IPS DF 6.9 (cell line): ENCODE data around the gene DHX36.

Experiments used
- DNase-seq: peaks from one replicate; pipeline ENCODE4 v3.0.0-alpha.2; 2013; ENCODE audit warnings: low read depth, low spot score
- H3K27ac ChIP-seq: one replicate; pipeline ENCODE4 v1.5.1; 2013; ENCODE audit warnings: low read length, control low read depth
- H3K27me3 ChIP-seq: 2 replicates; pipeline ENCODE4 v1.6.1; 2013; ENCODE audit warnings: mild to moderate bottlenecking, low read length; ENCODE audit not compliant: control insufficient read depth, insufficient read depth
- H3K36me3 ChIP-seq: 2 replicates; pipeline ENCODE4 v1.6.1; 2013; ENCODE audit warnings: low read length; ENCODE audit not compliant: control insufficient read depth, insufficient read depth
- H3K4me1 ChIP-seq: 2 replicates; pipeline ENCODE4 v1.6.1; 2013; ENCODE audit warnings: low read length; ENCODE audit not compliant: control insufficient read depth, insufficient read depth
- H3K4me3 ChIP-seq: 2 replicates; pipeline ENCODE4 v1.5.1; 2013; ENCODE audit warnings: mild to moderate bottlenecking, low read length
- H3K9me3 ChIP-seq: 2 replicates; pipeline ENCODE4 v1.6.1; 2013; ENCODE audit warnings: low read length, inconsistent platforms; ENCODE audit not compliant: control insufficient read depth, insufficient read depth
- WGBS: extraction: QIAGEN DNeasy Blood & Tissue Kit; methylation state at CpG from one replicate; pipeline ENCODE4 v1.1.7; 2013; ENCODE audit warnings: mixed read lengths, missing lambda C conversion rate; ENCODE audit not compliant: insufficient read length, insufficient coverage; 5-methylcytosine and 5-hydroxymethylcytosine counted together

DHX36 gene, protein sequence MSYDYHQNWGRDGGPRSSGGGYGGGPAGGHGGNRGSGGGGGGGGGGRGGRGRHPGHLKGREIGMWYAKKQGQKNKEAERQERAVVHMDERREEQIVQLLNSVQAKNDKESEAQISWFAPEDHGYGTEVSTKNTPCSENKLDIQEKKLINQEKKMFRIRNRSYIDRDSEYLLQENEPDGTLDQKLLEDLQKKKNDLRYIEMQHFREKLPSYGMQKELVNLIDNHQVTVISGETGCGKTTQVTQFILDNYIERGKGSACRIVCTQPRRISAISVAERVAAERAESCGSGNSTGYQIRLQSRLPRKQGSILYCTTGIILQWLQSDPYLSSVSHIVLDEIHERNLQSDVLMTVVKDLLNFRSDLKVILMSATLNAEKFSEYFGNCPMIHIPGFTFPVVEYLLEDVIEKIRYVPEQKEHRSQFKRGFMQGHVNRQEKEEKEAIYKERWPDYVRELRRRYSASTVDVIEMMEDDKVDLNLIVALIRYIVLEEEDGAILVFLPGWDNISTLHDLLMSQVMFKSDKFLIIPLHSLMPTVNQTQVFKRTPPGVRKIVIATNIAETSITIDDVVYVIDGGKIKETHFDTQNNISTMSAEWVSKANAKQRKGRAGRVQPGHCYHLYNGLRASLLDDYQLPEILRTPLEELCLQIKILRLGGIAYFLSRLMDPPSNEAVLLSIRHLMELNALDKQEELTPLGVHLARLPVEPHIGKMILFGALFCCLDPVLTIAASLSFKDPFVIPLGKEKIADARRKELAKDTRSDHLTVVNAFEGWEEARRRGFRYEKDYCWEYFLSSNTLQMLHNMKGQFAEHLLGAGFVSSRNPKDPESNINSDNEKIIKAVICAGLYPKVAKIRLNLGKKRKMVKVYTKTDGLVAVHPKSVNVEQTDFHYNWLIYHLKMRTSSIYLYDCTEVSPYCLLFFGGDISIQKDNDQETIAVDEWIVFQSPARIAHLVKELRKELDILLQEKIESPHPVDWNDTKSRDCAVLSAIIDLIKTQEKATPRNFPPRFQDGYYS

DNA sequence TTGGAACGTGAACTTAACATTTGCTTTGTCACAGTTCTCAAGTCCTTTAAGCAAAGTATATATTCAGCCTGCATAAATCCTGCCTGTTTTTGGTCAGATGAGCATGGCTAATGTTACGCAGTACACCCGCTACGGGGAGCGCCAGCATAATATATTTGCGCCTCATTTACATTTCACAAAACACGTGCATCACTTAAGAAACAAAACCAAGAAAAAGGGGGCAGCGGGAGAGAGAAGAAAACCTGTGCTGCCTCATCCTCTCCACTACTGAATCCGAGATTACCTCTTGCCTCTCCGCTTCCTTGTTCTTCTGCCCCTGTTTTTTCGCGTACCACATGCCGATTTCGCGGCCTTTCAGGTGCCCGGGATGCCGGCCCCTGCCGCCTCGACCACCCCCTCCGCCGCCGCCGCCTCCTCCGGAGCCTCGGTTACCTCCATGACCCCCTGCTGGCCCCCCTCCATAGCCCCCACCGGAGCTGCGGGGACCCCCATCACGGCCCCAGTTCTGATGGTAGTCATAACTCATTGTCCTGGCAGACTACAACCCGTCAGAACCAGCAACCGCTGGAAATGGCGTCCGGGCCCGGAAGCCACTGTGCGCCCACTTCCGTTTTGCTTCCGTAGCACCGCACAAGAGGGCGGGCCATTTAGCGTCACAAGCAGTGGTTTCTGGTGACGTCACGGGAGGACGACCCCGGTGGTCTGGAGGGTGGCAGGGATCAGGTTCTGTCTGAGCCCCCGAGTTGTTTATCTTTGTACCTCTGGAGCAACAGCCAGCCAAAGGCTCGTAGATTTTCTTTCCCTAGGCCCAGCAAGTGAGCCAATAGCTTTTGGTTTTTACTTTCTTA, at the start of gene DHX36:
TSS of gene DHX36 (minus strand) at position 597 of the 848 bp plus-strand sequence. CDS start at position 526, 71 bp downstream.
- Histone ChIP-seq H3K4me1 (no peaks in the 10 kb centered on the region; the same call in 1 of the 2 replicates), H3K36me3 (no peaks in the 10 kb centered on the region), H3K4me3 (peak within 1 kb of the TSS; percentile 86), H3K27ac (no peak within 1 kb of the TSS), H3K9me3 (no peaks in the 10 kb centered on the region), H3K27me3 (no peaks in the 10 kb centered on the region)
- no CpG with 5 or more reads among the region's 45 CpGs for WGBS
- DNase-seq, result peak; percentile 87

DNA sequence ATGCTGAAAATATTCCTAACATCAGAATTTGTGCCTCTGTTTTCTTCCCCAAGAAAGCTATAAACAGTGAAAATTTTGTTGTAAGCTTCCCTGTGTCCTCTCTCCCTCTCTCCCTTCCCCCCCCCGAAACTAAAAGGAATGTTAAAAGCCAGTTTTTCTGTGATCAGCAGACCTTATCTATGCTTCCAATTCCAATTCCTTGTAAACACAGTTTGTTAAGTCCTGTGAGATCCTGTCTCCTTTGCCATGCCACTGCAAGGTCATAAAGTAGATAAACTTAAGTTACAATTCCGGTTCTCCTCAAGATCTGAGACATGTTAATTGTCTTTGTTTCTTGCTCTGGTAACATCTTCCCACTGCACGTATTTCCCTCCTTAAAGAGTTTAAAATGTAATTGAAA, 42.9 kb upstream of the DHX36 start:
- Histone ChIP-seq H3K4me3 (no peak overlapping the region), H3K27me3 (no peaks in the 10 kb centered on the region), H3K27ac (no peak overlapping the region), H3K4me1 (no peaks in the 10 kb centered on the region), H3K9me3 (no peaks in the 10 kb centered on the region), H3K36me3 (no peaks in the 10 kb centered on the region)
- no peak for DNase-seq
- WGBS, result no CpG with 5 or more reads among the region's 3 CpGs

DNA sequence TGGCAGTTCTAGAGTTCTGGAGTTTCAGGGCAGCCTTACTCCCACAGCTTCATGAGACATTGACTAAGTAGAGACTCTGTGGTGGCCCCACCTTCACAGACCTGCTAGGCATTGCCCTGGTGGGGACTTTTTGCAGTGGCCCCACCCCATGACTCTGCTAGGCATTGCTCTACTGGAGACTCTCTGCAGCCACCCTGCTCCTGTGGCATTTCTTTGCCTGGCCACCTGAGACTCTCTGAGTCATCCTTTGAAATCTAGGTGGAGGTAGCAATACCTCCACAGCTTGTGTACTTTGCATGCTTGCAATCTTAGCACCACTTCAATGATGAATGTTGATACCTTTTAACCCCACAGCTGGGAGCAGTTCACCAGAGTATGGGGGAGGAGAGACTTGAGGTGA, 40.6 kb upstream of the DHX36 start:
- Histone ChIP-seq H3K36me3 (no peaks in the 10 kb centered on the region), H3K4me3 (no peak overlapping the region), H3K9me3 (no peaks in the 10 kb centered on the region), H3K4me1 (no peaks in the 10 kb centered on the region), H3K27me3 (no peaks in the 10 kb centered on the region), H3K27ac (no peak overlapping the region)
- no peak for DNase-seq

DNA sequence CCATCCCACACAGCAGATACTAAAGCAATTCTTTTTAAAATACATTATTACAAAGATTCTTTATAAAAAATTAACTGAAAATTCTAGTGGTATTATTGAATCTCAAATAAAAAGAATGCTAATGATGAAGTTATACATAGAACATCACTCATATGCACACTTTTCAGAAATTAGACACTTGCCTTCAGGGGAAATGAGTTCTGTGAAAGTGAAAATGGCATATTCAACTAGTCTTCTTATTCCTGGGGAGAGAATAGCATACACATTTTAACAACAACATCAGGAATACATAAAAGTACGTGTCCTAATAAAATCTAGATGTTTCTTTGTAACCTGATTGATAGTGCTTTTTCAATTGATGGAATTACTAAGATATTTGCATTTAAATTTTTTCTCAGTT, 36.8 kb upstream of the DHX36 start:
- no peaks in the 10 kb centered on the region for H3K9me3 ChIP-seq
- H3K4me1 ChIP-seq, result no peaks in the 10 kb centered on the region
- H3K27me3 ChIP-seq, result no peaks in the 10 kb centered on the region
- H3K36me3 ChIP-seq, result no peaks in the 10 kb centered on the region
- no peak overlapping the region for H3K27ac ChIP-seq
- no peak overlapping the region for H3K4me3 ChIP-seq
- no peak for DNase-seq
- WGBS, result no CpG with 5 or more reads among the region's 1 CpG

DNA sequence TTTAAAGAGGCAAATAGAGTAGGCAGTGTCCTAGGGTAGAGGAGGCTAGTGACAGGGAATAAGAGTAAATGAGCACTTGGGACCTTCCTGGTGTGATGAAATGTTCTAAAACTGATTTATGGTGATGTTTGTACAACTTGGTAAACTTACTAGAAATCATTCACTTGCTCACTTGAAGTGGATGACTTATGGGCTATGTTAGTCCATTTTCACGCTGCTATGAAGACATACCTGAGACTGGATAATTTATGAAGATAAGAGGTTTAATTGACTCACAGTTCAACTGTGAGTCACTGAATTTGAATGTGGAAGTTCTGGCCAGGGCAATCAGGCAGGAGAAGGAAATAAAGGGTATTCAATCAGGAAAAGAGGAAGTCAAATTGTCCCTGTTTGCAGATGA, 31.7 kb upstream of the DHX36 start:
- H3K36me3 ChIP-seq, result no peaks in the 10 kb centered on the region
- no CpG with 5 or more reads among the region's 1 CpG for WGBS
- no peak for DNase-seq

DNA sequence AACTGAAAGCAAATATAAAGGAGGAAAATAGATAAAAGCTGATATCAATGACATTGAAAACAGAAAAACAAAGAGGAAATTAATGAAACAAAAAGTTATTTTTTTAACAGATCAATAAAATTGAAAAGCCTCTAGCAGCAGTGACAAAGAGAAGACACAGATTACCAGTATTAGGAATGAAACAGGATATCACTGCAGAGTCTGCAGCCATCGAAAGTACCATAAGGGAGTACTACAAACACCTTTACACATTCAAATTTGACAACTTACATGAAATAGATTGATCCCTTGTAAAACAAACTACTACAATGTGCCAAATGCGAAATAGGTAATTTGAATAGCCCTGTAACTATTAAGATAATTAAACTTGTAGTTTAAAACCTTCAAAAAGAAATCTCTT, 24.9 kb upstream of the DHX36 start:
- Histone ChIP-seq H3K4me3 (no peak overlapping the region), H3K27ac (no peak overlapping the region), H3K4me1 (no peaks in the 10 kb centered on the region), H3K9me3 (no peaks in the 10 kb centered on the region), H3K27me3 (no peaks in the 10 kb centered on the region), H3K36me3 (no peaks in the 10 kb centered on the region)
- no peak for DNase-seq
- WGBS, result no CpG with 5 or more reads among the region's 2 CpGs

More for the DNA sequence above, 31.7 kb upstream of the DHX36 start:
- Histone ChIP-seq H3K4me3 (no peak overlapping the region), H3K27ac (no peak overlapping the region), H3K27me3 (no peaks in the 10 kb centered on the region), H3K4me1 (no peaks in the 10 kb centered on the region), H3K9me3 (no peaks in the 10 kb centered on the region)

DNA sequence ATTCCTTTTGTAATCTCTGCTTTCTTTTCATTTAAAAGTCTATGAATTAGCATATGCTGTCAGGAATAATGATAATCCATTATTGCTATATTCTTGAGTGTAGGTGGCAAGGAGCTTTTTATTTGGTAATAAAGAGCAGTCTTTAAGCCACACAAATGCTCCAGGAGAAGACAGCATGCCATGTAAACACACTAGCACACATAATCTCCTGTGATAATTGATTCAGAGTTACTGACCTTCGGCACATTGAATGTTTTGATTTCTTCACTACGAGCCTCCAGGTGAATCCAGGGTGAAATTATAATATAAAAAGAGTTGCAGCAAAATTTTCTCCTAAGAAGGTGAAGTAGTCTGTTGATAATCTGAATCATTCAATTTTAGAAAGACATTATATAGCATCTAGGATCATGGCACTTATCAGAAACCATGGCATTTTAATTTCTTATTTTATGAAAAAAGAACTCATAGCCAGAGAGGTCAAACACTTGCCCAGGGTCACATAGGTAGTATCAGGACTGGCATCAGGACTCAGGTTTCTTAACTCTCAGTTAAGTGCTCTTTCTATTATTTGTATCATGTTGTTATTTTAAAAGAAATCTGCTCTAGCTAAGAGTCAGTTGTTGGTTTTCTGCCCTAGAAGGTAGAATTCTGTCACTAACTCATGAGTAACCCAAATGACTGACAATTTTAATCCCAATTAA, 21.3 kb upstream of the DHX36 start:
- Histone ChIP-seq H3K36me3 (no peaks in the 10 kb centered on the region), H3K4me3 (no peak overlapping the region), H3K9me3 (no peaks in the 10 kb centered on the region), H3K4me1 (no peaks in the 10 kb centered on the region), H3K27ac (no peak overlapping the region), H3K27me3 (no peaks in the 10 kb centered on the region)
- no CpG with 5 or more reads among the region's 2 CpGs for WGBS
- no peak for DNase-seq

DNA sequence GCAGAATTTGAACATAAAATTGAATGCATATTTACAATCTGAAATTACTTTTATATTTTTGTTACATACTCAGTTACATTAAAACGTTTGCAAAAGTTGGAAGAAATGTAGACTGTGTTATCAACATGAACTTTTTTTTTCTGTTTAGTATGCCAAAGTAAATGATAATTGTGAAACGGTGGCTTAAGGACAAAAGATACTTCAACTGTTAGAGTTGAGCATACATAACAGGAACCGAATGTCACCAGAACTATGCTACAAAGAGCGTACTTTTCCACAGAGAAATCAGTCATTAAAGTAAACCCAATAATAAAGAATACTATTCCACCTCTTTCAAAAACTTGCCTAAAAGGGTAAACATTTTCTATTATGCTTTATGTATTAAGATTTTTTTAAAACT, 14.3 kb upstream of the DHX36 start:
- Histone ChIP-seq H3K4me1 (no peaks in the 10 kb centered on the region), H3K27me3 (no peaks in the 10 kb centered on the region), H3K36me3 (no peaks in the 10 kb centered on the region), H3K27ac (no peak overlapping the region), H3K4me3 (no peak overlapping the region), H3K9me3 (no peaks in the 10 kb centered on the region)
- WGBS, result no CpG with 5 or more reads among the region's 4 CpGs
- DNase-seq, result no peak

DNA sequence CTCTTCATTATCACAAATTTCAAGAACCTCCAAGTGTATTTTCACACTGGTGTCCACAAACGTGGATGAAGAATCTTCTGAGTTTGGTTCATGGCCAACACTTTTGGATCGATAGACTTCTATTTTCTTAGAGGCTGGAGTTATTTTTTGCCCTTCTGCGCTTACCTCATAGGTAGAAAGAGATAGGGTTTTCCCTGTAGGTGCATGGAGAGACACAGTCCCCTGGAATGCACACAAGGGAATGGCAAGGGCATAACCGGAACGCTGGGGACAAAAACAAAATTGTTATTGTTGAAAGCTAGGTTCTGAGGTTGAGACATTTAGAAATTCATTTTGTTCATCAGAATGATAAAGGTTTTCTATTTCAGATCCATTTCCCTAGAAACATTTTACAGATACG, 13.7 kb upstream of the DHX36 start:
- DNase-seq, result no peak
- Histone ChIP-seq H3K27ac (no peak overlapping the region), H3K9me3 (no peaks in the 10 kb centered on the region), H3K4me3 (no peak overlapping the region), H3K4me1 (no peaks in the 10 kb centered on the region), H3K27me3 (no peaks in the 10 kb centered on the region), H3K36me3 (no peaks in the 10 kb centered on the region)
- WGBS, result no CpG with 5 or more reads among the region's 6 CpGs
